Measurements from ENCODE around the gene ZDHHC14.

The ZDHHC14 gene

DNA sequence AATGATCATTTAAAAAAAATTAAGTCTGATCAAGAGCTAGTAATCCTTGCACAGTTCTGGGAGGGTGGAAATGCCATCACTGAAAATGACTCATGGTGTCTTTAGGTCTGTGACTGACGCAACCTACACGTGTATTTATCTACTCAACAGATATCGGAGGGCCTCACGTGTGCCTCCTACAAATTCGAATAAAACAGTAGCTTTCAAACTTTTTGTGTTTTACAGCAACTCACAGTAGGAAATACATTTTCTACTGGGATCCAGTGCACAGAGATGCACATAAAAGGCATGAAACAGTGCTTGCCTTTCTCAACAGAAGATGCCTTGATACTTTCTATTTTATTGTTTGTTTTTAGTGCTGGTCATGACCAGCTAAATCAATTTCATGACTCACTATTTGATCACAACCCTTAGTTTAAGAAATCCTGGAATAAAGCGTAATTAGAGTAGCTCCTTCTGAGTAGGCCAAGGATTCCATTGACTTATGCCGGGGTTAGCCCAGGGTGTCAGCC, 232.1 kb downstream of the ZDHHC14 start:
- no peak for DNase-seq (ENCODE audit: low read depth in 1 of 2, low spot score in 1 of 2)

DNA sequence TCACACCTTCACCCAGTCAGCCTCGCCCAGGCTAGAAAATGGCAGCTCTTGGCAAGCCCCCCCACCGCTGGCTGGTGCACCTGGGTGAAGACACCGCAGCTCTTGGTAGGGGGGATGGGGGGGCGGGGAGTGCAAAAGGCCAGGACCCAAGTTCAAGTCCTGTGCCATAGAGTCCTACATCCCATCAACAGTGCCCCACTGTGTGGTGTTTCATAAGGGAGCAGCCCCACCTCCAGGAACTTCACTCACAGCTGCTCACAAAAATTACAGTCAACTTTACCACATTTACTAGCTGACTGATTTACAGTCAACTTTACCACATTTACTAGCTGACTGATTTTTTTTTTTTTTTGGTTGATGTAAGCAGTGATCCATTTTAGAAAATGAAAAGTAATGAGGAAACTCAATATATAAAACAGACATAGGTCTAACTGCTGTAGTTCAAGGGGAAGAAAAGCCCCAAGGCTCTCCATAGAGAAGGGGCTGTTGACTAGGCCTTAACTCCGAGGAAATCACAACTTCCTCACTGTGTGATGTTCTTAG, 233.1 kb downstream of the ZDHHC14 start:
- no peak for DNase-seq (ENCODE audit: low read depth in 1 of 2, low spot score in 1 of 2)

DNA sequence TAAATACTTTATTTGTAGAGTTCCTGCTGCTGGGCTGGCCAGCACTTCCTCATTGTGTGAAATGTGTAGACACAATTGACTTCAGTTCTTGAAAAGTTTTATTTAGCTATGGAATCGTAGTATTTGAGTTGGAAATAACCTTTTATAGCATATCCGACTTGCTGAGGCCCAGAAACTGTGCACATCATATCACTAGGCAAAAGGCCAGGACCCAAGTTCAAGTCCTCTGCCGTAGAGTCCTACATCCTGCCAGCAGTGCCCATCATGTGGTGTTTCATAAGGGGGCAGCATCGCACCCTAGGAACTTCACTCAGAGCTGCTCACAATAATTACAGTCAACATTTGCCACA, 234.4 kb downstream of the ZDHHC14 start:
- no peak for DNase-seq (ENCODE audit: low read depth in 1 of 2, low spot score in 1 of 2)

DNA sequence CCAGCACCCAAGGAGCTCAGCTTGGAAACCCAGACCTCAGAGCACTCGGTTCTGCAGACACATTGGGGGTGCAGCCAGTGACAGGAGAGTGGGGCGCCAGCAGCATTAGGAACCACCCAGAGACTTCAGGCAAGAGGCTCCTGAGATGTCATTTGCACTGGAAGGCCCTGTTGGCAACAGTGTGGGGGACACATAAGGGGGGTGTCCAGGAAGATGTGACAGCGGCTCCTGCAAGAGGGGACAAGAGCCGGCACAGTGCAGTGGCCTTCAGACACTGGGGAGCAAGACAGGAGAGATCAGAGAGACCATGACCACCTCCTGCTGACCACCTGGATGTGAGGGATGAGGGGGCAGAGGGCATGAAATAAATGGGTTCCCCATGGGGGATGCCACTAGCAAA, 235.0 kb downstream of the ZDHHC14 start:
- DNase-seq (ENCODE audit: low read depth in 1 of 2, low spot score in 1 of 2) = no peak

DNA sequence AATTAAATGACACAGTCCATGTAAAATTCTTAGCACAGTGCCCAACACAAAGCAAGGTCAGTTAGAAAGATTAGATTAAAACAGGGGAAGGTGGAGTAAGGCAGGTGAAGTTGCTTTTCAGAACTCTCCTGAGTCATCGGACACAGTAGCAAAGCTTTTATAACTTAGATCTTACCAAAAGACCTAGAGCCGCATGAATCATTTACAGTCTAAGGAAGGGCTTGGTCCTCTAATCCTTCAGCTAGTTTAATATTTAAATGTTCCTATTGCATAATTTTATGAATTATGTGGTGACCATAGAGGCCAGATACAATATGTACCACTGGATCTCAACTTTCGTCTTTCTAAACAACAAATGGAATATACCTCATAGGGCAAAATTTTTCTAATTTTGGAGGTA, 240.0 kb downstream of the ZDHHC14 start:
- no peak for DNase-seq (ENCODE audit: low read depth in 1 of 2, low spot score in 1 of 2)

DNA sequence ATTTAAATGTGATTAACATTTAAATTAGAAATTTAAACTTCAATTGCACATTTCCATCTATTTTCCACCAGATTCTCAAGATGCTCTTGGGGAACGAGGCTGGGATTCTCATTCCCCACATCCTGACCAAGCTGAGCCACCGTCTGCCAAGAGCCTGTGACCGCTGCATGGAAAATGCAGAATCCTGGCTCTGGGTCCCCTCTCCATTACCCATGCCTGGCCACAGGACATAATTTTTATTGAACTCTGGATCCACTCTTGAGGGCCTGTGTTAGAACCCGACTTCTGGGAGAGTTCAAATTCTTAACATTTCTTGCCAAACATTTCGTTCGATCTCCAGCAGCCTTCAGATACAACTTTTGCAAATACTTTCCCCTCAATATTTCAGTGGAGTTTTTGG, 240.4 kb downstream of the ZDHHC14 start:
- DNase-seq (ENCODE audit: low read depth in 1 of 2, low spot score in 1 of 2) = no peak

DNA sequence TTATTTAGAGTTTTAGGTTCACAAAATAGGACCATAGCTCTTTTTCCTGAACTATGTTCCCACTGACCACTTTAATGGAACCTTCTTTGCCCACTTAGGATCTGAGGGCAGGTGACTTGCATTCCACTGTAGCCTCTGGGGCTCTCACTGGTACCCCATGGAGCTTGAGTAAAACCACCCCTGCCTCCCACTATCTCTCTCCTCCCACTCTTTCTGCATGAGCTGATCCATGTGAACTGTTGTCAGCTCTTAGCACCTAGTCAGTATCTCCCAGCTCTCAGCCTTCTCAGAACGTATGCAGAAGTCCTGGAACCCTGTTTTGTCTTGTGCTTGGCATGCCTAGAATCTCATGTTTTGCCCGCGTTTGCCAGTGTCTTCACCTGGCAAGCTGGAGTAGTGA, 241.4 kb downstream of the ZDHHC14 start:
- no peak for DNase-seq (ENCODE audit: low read depth in 1 of 2, low spot score in 1 of 2)

DNA sequence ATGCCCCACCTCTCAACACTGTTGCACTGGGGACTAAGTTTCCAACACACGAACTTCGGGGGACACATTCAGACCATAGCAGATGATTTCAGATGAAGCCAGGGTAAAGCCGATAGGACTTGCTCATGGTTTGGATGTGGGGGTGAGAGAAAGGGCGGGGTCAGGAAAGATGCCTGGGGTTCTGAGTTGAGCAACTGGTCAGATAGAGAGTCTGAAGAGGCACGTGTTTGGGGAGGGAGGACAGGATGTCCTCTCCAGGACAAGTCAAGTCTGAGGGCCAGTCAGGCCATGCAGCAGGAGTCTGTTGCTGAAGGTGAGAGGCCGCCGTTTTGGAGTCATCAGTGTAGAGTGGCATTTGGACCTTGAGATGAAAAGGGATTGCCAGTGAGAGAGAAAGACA, 244.1 kb downstream of the ZDHHC14 start:
- no peak for DNase-seq (ENCODE audit: low read depth in 1 of 2, low spot score in 1 of 2)

DNA sequence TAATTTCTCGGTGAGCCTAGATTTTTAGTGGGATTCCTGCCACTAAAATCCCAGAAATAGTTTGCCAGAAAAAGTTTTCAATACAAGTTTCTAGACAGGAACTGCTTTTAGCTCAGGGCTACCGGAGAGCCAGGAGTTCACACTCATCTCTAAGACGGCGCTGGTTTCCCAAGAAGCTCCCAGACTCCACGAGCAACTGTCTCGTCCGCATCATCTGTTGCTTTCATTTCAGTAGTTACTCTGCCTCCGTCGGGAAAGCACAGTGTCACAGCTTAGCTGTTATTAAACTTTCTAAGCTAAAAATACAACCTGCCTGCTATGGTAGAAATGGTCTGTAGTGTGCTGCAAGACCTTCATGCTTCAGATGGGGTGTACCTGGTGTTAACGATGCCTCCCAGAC, 244.8 kb downstream of the ZDHHC14 start:
- no peak for DNase-seq (ENCODE audit: low read depth in 1 of 2, low spot score in 1 of 2)

DNA sequence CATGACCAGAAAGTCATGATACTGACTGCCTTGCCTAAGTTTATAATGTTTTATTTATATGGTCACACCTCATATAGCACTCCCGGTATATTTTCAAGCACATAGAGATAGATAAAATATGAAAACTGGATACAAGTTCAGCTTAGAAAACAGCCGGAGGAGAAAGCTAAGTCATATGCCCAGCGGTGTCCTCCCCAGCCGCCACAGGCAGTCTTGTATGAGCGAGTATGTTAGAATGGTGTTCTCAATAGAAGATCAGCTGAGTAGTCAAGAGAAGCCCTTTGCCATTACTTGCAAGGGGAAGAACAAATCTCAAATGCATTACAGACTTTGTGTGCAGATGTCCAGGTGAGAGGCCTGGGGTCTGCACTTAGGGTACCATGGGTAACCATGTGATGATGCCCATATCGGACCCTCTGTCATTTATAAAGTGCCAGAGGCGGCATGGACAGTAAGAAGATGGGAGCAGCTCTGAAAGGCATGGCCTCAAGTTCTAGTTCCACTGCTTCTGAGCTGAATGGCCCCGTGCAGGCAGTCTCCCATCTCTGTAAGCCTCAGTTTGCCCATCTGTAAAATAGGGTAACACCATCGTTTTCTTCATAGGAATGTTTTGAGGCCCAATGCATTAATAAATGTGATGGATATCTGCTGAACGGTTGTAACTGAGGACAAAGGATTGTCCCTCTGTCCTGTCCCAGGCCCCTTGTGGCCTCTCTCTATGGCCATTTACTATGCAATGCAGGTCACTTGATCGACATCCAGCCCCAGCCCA, 246.4 kb downstream of the ZDHHC14 start:
- DNase-seq (ENCODE audit: low read depth in 1 of 2, low spot score in 1 of 2) = no peak

DNA sequence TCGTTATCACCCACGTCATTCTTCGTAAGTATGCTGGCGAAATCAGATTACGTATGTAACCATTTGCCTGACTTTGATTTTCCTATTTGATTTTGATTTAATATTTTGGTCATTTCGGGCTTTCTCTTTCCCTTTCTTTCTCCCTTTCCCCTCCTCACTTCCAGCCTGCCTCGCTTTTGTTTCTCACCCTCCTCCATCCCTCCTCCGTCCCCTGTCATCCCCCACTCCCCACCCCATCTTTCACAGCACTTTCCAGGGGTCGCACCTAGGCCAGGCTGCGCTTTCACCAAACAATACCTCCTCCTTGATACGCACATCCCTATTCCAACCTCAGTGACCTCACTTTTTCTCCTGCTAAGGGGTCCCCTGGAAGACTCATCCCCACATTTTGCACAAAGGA, 247.5 kb downstream of the ZDHHC14 start:
- no peak for DNase-seq (ENCODE audit: low read depth in 1 of 2, low spot score in 1 of 2)

DNA sequence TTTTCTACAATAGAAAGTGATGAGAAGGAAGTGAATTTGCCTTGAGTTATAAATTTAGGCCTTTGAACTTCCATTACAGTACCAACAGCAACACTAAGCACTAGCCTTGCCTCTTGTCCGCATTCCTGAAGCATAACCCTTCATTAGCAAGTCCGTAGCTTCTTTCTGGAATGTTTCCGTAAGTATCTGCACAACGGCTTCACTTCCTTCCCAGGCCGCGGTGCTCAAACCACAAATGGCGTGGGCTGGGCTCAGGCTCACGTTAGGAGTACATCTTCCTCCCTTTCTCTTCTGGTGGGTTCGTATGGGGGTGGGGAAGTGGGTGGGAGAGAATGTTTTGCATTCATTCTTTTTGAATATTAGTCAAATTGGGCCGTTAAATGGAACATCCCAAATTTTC, 248.2 kb downstream of the ZDHHC14 start:
- no peak for DNase-seq (ENCODE audit: low read depth in 1 of 2, low spot score in 1 of 2)

DNA sequence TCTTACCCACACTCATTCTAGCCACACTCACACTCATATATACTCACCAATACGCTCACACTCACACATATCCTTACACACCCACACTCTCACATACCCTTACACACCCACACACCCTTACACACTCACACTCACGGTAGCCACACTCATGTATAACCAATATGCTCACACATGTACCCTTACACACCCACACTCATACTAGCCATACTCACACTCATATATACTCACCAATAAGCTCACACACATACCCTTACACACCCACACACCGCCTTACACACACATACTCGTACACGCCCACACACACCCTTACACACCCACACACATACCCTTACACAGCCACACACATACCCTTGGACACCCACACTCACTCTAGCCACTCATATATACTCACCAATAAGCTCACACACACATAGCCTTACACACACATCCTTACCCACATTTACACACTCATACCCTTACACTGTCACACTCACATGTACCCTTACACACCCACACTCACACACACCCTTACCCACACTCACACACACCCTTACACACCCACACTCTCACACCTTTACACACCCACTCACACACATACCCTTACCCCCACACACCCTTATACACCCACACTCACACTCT, 249.6 kb downstream of the ZDHHC14 start:
- no peak for DNase-seq (ENCODE audit: low read depth in 1 of 2, low spot score in 1 of 2)

DNA sequence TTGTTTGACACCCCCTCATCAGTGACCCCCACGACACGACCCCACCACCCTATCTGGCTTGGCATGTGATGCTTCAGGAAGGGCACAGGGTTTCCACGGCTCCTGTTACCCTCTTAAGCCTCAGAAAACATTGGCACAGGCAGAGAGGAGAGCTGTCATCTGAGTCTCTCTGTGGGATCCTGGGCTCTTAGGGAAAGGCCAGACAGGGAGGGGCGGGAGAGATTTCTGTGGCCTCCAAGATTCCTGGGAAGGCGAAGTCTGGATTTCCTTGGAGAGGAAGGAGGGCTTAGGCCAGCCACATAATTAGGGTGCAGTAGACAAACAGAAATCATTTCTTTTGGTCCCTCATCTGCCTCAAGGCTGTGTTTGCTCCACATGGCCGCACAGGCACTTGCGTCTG, 250.4 kb downstream of the ZDHHC14 start:
- no peak for DNase-seq (ENCODE audit: low read depth in 1 of 2, low spot score in 1 of 2)

DNA sequence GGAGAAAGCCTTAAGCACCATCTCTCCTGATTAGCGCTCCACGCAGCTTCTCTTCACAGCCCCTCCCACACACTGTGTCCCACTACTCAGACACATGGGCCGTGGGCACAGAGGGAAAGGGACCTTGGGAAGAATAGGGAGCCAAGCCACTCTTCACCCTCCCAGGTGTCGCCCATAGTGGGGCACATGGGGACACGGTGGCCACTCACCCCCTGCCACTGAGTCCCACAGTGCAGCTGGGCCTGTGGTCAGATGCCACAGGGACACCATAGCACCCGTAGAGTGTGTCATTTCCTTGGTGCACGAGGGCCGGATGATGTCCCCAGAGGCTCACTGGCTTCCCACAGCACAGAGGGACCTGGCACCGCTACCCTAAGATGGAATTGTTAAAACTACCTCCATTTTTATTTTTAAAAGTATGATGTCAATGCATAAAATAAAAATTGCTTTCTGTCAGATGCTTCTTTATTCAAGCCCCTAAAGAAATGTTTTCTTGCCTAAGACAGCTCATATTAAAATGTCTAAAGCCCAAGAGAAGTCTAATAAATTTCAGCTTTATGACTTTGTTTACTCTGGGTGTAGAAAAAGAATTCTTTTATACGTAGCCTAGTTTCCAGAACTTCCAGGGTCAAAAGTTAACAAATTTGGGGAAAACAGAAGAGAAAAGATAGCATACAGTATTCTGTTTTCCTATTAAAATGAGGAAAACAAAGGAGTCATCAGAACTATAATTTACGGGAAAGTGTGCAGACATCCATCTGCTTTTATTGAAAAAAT, 251.0 kb downstream of the ZDHHC14 start:
- DNase-seq (ENCODE audit: low read depth in 1 of 2, low spot score in 1 of 2) = no peak

DNA sequence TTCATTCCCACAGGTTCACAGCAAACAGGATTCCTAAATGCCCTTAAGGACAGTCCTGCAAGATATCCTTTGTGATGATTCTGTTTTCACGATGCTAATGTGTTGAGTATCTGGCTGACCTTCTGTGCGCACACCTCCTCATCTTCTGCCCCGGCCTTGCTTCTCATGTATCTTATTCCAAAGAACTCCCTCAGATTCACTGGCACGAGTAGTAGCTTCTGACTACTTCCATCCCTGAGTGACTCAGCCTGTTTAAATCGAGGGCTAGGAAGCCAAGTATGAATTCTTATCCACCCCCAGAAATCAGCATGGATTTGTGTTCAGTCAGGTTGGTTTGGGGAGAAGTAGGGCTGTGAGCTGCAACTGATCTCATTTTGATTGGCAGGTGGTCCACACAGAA, 251.8 kb downstream of the ZDHHC14 start:
- DNase-seq (ENCODE audit: low read depth in 1 of 2, low spot score in 1 of 2) = no peak

DNA sequence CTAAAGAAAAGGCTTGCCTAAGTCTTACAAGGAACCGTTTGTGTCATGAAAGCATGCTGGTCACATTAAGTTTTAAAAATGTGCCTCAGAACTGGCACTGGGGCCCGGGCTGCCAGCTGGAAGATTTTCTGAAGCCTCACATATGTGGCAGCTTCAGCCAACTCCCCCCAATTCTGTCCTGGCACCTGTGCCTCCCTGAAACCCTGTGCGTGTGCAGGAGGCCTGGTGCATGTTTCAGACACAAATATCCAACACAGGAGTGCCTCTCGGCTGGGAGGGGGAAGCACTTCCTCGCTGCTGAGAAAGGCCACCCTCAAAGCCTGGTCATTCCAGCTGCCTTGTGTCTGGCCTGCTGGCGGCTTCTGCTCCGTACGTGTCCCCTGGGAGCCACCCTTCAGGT, 253.6 kb downstream of the ZDHHC14 start:
- DNase-seq (ENCODE audit: low read depth in 1 of 2, low spot score in 1 of 2) = no peak

DNA sequence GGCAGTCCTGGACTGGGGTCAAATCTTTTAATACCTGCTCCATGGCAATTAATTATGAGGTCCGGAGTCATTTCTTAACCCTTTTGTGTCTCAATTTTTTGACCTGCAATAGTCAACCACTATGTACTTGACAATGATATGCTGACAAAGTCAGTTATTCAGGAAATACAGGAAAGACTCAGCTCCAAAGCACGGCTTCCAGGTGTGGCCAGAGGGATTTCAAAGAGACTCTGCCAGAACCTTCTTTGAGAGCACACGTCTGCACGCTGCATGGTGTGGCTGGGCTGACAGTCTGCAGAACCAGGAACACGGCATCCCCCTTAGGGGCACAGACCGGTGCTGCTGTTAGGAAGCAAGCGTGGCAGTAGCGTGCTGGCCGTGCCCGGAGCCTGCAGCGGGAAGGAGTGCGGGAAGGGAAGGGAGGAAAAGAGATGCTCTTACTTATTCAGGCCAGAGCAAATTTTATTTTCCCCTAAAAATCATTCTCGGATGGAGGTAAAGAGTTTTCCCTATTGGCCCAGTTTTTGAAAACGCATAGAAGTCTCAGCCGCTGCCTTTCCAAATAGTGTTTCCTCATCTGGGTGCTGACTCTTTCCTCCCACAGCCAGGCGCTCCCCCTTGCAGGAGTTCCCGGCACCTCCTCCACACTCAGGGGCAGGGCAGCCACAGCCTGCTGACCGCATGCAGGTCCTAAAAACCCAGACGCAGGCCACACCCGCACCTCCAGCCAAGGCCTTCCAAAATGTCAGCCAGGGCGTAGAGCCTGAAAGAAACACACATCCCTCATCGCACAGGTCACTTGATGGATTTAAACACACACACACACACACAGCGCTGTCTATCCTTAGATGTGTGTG, 254.6 kb downstream of the ZDHHC14 start:
- DNase-seq (ENCODE audit: low read depth in 1 of 2, low spot score in 1 of 2) = no peak

DNA sequence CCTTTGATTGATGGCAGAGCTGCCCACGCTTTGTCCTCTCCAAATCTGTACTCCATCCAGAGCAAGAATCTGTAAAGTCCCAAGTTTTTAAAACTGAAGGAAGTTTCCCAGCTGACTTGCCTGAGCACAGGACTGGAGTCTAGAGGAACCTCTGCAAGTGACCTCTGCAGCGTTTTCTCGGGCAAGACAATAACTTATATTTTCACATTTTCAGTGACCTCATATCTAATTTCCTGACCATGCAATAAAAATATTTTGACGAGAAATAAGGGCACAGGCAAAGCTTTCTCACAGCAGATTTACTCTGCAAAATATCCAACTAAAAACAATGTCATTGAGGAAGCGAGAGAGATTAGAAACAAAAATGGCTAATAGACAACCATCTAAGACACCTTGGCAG, 256.5 kb downstream of the ZDHHC14 start:
- no peak for DNase-seq (ENCODE audit: low read depth in 1 of 2, low spot score in 1 of 2)

DNA sequence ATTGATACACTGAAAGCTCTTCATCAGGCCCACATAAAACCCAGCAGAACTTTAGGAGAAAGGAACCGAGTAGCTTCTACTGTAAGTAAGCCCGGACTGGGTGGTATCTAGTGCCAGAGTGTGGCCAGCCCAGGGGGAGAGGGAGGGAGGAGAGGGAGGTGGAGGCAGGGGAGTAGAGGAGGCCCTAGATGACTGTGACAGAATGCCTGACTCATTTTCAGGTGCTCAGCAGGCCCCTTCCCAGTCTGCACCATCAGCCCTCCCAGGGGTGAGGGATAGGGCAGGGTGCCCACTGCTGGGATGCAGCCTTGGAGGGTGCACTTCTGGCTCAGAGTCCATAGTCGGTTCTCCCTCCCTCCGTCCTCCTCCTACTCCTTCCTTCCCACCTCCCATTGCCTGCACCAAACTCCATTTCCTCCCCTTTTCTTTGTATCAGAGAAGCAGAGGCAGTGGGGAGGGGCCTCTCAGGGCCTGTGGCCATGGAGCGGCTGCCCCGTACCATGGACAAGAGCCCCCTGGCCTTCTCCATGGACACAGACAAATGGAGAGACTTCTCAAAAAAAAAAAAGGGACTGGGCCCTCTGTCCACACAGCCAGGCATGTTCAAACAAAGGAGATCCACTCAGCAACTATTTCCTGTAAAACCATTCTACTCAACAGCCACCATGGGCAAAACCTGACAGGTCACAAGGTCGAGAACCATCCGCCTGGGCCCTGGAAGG, 257.1 kb downstream of the ZDHHC14 start:
- DNase-seq (ENCODE audit: low read depth in 1 of 2, low spot score in 1 of 2) = no peak

Data from activated T-helper 1 cell treated with anti-CD3 and anti-CD28 coated beads, Interleukin-2, amount 50 U/mL, for 16 hours (primary cell).